HepG2 (cell line): ENCODE results near the gene SMYD1. TPM values are rescaled to one million over a fixed set of nuclear protein-coding genes. Genes with fewer than 3 reads are reported as not detected.

ENCODE experiments used
- CREB1 ChIP-seq, 2 experiments: fragments of 450-650 bp in 1 of 2; IDR thresholded peaks; 2 replicates each; pipeline ENCODE4 v1.6.1; 2016 to 2017; ENCODE audit warnings: control low read depth in 1 of 2, mild to moderate bottlenecking in 1 of 2, missing compliant biosample characterization in 1 of 2, missing genetic modification characterization in 1 of 2
- IRF1 ChIP-seq: sonication (generic); formaldehyde crosslinking; IDR thresholded peaks from 2 replicates; pipeline ENCODE4 v1.4.0; 2020; ENCODE audit warnings: low read depth, mild to moderate bottlenecking, missing genetic modification reagents
- JUNB ChIP-seq: sonication (generic); formaldehyde crosslinking; IDR thresholded peaks from 2 replicates; pipeline ENCODE4 v1.8.0; 2022; ENCODE audit warnings: missing genetic modification reagents, mild to moderate bottlenecking, borderline replicate concordance
- KLF12 ChIP-seq: sonication (generic); formaldehyde crosslinking; IDR thresholded peaks from 2 replicates; pipeline ENCODE4 v1.4.0; 2020; ENCODE audit warnings: missing genetic modification reagents, borderline replicate concordance
- NFKB2 ChIP-seq: sonication (generic); formaldehyde crosslinking; IDR thresholded peaks from 2 replicates; pipeline ENCODE4 v1.4.0; 2020; ENCODE audit warnings: missing genetic modification reagents, borderline replicate concordance
- NRL ChIP-seq: sonication (generic); formaldehyde crosslinking; IDR thresholded peaks from 2 replicates; pipeline ENCODE4 v1.5.0; 2020; ENCODE audit warnings: missing genetic modification reagents, mild to moderate bottlenecking, moderate library complexity, borderline replicate concordance
- PATZ1 ChIP-seq: sonication (generic); formaldehyde crosslinking; IDR thresholded peaks from 2 replicates; pipeline ENCODE4 v1.4.0; 2020; ENCODE audit warnings: missing genetic modification reagents
- PRDM4 ChIP-seq: sonication (generic); formaldehyde crosslinking; IDR thresholded peaks from 2 replicates; pipeline ENCODE4 v1.9.0; 2021; ENCODE audit warnings: missing genetic modification reagents, borderline replicate concordance
- RCOR2 ChIP-seq: IDR thresholded peaks from 2 replicates; pipeline ENCODE4 v1.6.1; 2016; ENCODE audit warnings: missing biosample characterization, missing genetic modification reagents
- SIX1 ChIP-seq: sonication (generic); formaldehyde crosslinking; IDR thresholded peaks from 2 replicates; pipeline ENCODE4 v1.4.0; 2020; ENCODE audit warnings: missing genetic modification reagents, borderline replicate concordance
- SOX13 ChIP-seq, 3 experiments: fragments of 450-650 bp in 1 of 3; sonication (generic) in 1 of 3; formaldehyde crosslinking in 1 of 3; IDR thresholded peaks in 2 of 3; conservative IDR thresholded peaks in 1 of 3; 2 replicates each; pipeline versions ENCODE4 v1.5.0 to v1.6.1; 2016 to 2020; ENCODE audit warnings: antibody characterized with exemption in 1 of 3, mild to moderate bottlenecking in 1 of 3, missing compliant biosample characterization in 1 of 3, missing genetic modification reagents in 1 of 3, moderate library complexity in 1 of 3
- SP5 ChIP-seq: IDR thresholded peaks from 2 replicates; pipeline ENCODE4 v1.6.1; 2016; ENCODE audit warnings: low read depth, borderline replicate concordance
- TFDP2 ChIP-seq: sonication (generic); formaldehyde crosslinking; IDR thresholded peaks from 2 replicates; pipeline ENCODE4 v1.4.0; 2020; ENCODE audit warnings: missing genetic modification reagents
- ZMAT5 ChIP-seq: sonication (generic); formaldehyde crosslinking; IDR thresholded peaks from 2 replicates; pipeline ENCODE4 v1.5.0; 2020; ENCODE audit warnings: mild to moderate bottlenecking, low read depth, missing genetic modification reagents, borderline replicate concordance
- ZNF143 ChIP-seq: sonication (generic); formaldehyde crosslinking; IDR thresholded peaks from 2 replicates; pipeline ENCODE4 v1.4.0; 2020; ENCODE audit warnings: missing genetic modification reagents
- ZNF691 ChIP-seq: sonication (generic); formaldehyde crosslinking; IDR thresholded peaks from 2 replicates; pipeline ENCODE4 v1.4.0; 2020; ENCODE audit warnings: missing genetic modification reagents, low read depth, mild to moderate bottlenecking, borderline replicate concordance
- ZNF720 ChIP-seq: sonication (generic); formaldehyde crosslinking; IDR thresholded peaks from 2 replicates; pipeline ENCODE4 v1.4.0; 2020; ENCODE audit warnings: missing genetic modification reagents
- ZNF83 ChIP-seq: sonication (generic); formaldehyde crosslinking; IDR thresholded peaks from 2 replicates; pipeline ENCODE4 v1.4.0; 2020; ENCODE audit warnings: missing genetic modification reagents, mild to moderate bottlenecking, borderline replicate concordance
- polyA plus RNA-seq, 8 experiments: library from polyadenylated mRNA; depleted of rRNA in 3 of 8; stranded (reverse) in 7 of 8; unstranded in 1 of 8; fragments of >200 nt; fragmentation: Illumina TruSeq in 4 of 8; extraction: Trizol in 4 of 8; gene quantifications; 2 replicates each; pipeline versions ENCODE4 v1.2.1 to v1.2.3, GENCODE V29; 2011 to 2016; ENCODE audit warnings: low read depth in 4 of 8, missing spikeins in 1 of 8, mixed read lengths in 1 of 8; ENCODE audit not compliant: insufficient read depth in 1 of 8
- total RNA-seq, 5 experiments: library from RNA; depleted of rRNA; stranded (reverse); fragments of >200 nt; fragmentation: Illumina TruSeq; extraction: Trizol; gene quantifications; 2 replicates each; pipeline ENCODE4 v1.2.3, GENCODE V29; 2016; ENCODE audit warnings: low read depth in 1 of 5

The SMYD1 gene
- total and polyA plus RNA-seq, 2 of the 13 experiments (the other 11 are each of a cell fraction or from before 2014, with no cell fraction given) = not detected

GRCh38 chr2:88059979-88060906 lies 7.4 kb upstream of the SMYD1 start (continued):
- TF ChIP-seq PATZ1 (CRISPR knock-in tag) (0 out of 2 replicates have a peak, but pooled peaks have one; percentile 36), IRF1 (CRISPR knock-in tag) (no peak), SIX1 (peak; percentile 48; the same call in 1 of the 2 replicates), KLF12 (CRISPR knock-in tag) (no peak), CREB1 (IDR thresholded peaks at IDR 0.05) (no peak), CREB1 (CRISPR knock-in tag; IDR thresholded peaks at IDR 0.05) (peak; percentile 43; the same call in 1 of the 2 replicates), ZNF691 (CRISPR knock-in tag) (no peak), ZNF143 (no peak), TFDP2 (CRISPR knock-in tag) (no peak), NFKB2 (no peak), ZNF720 (no peak), NRL (CRISPR knock-in tag) (no peak), PRDM4 (CRISPR knock-in tag) (no peak), ZNF83 (CRISPR knock-in tag) (no peak), SOX13 (IDR thresholded peaks at IDR 0.05) (no peak), SOX13 (CRISPR knock-in tag; conservative IDR thresholded peaks at IDR 0.05 in 1 of 2, IDR thresholded peaks at IDR 0.05 in 1 of 2) (peak in 1 of 2 experiments; percentile 37; a peak in 1 of 4 replicates), JUNB (no peak; the same call in 1 of the 2 replicates), SP5 (no peak), ZMAT5 (no peak), RCOR2 (0 out of 2 replicates have a peak, but pooled peaks have one; percentile 15)
